Panc1 (cell line): ENCODE data around the gene MUL1. TPM values are rescaled to one million over a fixed set of nuclear protein-coding genes. Genes with fewer than 3 reads are reported as not detected.

Experiments
- ATAC-seq: fragments of 200-7000 bp; cut with Tn5 transposase; 2 replicates; pipeline ENCODE4 v1.9.1; 2020; ENCODE audit warnings: mild to moderate bottlenecking, moderate library complexity
- BruUV-seq: library from RNA; stranded (reverse); fragments of 400-500 nt; replicated peaks from 2 replicates; lab custom pipeline; 2021; lab: Mats Ljungman, UMichigan
- CTCF ChIA-PET: fragments of 300-600 bp; sonication (Branson Sonifier 250); formaldehyde crosslinking; loops from one replicate; lab custom pipeline; 2022; ENCODE audit warnings: antibody characterized with exemption; lab: Charles Lee
- POLR2A ChIA-PET: fragments of 300-600 bp; sonication (Branson Sonifier 250); formaldehyde crosslinking; loops from one replicate; lab custom pipeline; 2022; ENCODE audit warnings: antibody characterized with exemption; lab: Charles Lee
- DNase-seq: peaks from one replicate; pipeline ENCODE4 v3.0.0-alpha.2; 2010; ENCODE audit warnings: low read depth, low spot score
- H3K27ac ChIP-seq: 2 replicates; pipeline ENCODE4 v1.5.1; 2011; ENCODE audit warnings: mild to moderate bottlenecking, low read length, inconsistent platforms
- H3K27me3 ChIP-seq: fragments of 200-500 bp; sonication (Bioruptor generic); 2 replicates; pipeline ENCODE4 v1.6.0; 2014; ENCODE audit warnings: low read length, inconsistent platforms; ENCODE audit not compliant: control insufficient read depth, insufficient read depth
- H3K36me3 ChIP-seq: fragments of 200-500 bp; sonication (Bioruptor generic); 2 replicates; pipeline ENCODE4 v1.5.1; 2014; ENCODE audit warnings: inconsistent platforms, mild to moderate bottlenecking, low read length, moderate library complexity; ENCODE audit not compliant: control insufficient read depth, insufficient read depth
- H3K4me1 ChIP-seq: 2 replicates; pipeline ENCODE4 v1.5.1; 2011; ENCODE audit warnings: inconsistent platforms, mild to moderate bottlenecking, low read length, moderate library complexity; ENCODE audit not compliant: control insufficient read depth, insufficient read depth
- H3K4me3 ChIP-seq, 2 experiments: 2 replicates each; pipeline ENCODE4 v1.5.1; 2011 to 2012; ENCODE audit warnings: low read depth in 2 of 2, low read length in 2 of 2, mild to moderate bottlenecking in 2 of 2, inconsistent platforms in 1 of 2, moderate library complexity in 1 of 2
- H3K9me3 ChIP-seq: fragments of 200-500 bp; sonication (Bioruptor generic); 2 replicates; pipeline ENCODE4 v1.5.1; 2014; ENCODE audit warnings: low read depth, mild to moderate bottlenecking, inconsistent platforms, low read length, moderate library complexity; ENCODE audit not compliant: control insufficient read depth, insufficient read depth
- POLR2AphosphoS5 ChIP-seq: IDR thresholded peaks from 2 replicates; pipeline ENCODE4 v1.6.1; 2012; ENCODE audit warnings: mild to moderate bottlenecking, low read depth, low read length, moderate library complexity
- SIN3A ChIP-seq: IDR thresholded peaks from 2 replicates; pipeline ENCODE4 v1.6.1; 2012; ENCODE audit warnings: low read depth, mild to moderate bottlenecking, low read length, moderate library complexity, borderline replicate concordance; ENCODE audit not compliant: insufficient read depth
- TCF7L2 ChIP-seq: IDR thresholded peaks from 2 replicates; pipeline ENCODE4 v1.6.1; 2011; ENCODE audit warnings: mild to moderate bottlenecking, low read depth, low read length, inconsistent platforms
- in situ Hi-C: cut with HindIII; loops from 2 replicates; pipeline ENCODE4 v1.10.0; 2016; ENCODE audit warnings: low sequenced_read_pairs, low pct_unique_long_range_greater_than_20kb
- intact Hi-C: fragments of 100-400 bp; cut with micrococcal nuclease; formaldehyde crosslinking; loops from one replicate; pipeline ENCODE4 v1.10.0; 2022; ENCODE audit not compliant: unreplicated experiment
- total RNA-seq: library from RNA; stranded (reverse); gene quantifications from one replicate; pipeline ENCODE4 v1.2.1, GENCODE V29; 2021; ENCODE audit not compliant: unreplicated experiment
- TF ChIP-seq, protein P1 (sequence below): fragments of 450-650 bp; IDR thresholded peaks from 2 replicates; pipeline ENCODE4 v1.5.1; 2017; ENCODE audit warnings: mild to moderate bottlenecking
- TF ChIP-seq, protein P2 (sequence below), 2 experiments: IDR thresholded peaks; 2 replicates each; pipeline ENCODE4 v1.6.1; 2011 to 2012; ENCODE audit warnings: low read depth in 2 of 2, control low read depth in 1 of 2, low read length in 1 of 2, mild to moderate bottlenecking in 1 of 2, moderate library complexity in 1 of 2; ENCODE audit not compliant: insufficient read depth in 1 of 2

The MUL1 gene
- total RNA-seq, 1 experiment from 2014 or later, result 39.4 TPM

DNA sequence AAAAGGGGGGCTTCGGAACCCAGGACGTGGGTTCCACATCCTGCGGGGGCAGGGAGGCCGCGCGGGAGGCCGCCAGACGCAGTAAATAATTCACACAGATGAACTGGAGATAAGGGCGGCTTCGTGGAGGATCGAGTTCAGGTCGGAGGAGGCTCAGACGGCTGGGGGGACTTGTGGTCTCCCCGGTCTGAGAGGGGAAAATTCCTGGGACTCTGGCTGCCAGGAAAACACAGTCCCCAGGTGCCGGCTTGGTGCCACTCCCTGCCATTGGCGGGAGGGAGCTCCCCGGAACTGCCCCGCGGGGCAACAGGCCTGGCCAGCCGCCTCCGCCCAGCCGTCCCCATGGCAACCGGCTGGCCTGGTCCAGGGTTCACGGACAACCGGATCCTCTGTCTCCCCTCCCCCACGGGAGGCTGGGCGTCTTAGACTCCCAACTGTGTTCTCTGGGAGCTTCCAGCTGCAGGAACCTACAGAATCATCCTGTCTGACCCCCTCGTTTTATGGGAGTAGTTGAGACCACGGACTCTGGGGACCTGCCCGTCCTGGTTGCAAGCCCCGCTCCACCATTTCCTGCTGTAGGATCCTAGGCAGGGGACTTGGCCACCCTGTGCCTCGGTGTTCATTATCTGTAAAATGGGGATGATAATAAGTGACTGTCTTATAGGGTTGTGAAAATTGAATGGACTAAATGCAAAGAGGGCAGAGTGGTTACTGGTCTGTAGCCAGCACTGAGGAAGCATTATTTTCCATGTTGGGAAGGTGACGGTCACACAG, 31.5 kb downstream of the MUL1 start:
- intact Hi-C loops, result no loop called here
- H3K36me3 ChIP-seq, result no peaks in the 10 kb centered on the region
- no peaks in the 10 kb centered on the region for H3K27me3 ChIP-seq
- peak overlapping the region; percentile 4 to 41; a peak in 2 of 4 replicates for H3K4me3 ChIP-seq
- no TSS peak for BruUV-seq
- no peak overlapping the region for H3K27ac ChIP-seq
- ATAC-seq (peak; percentile 61), DNase-seq (no peak)
- no peak for TF ChIP-seq POLR2AphosphoS5
- TF ChIP-seq, protein P1, sequence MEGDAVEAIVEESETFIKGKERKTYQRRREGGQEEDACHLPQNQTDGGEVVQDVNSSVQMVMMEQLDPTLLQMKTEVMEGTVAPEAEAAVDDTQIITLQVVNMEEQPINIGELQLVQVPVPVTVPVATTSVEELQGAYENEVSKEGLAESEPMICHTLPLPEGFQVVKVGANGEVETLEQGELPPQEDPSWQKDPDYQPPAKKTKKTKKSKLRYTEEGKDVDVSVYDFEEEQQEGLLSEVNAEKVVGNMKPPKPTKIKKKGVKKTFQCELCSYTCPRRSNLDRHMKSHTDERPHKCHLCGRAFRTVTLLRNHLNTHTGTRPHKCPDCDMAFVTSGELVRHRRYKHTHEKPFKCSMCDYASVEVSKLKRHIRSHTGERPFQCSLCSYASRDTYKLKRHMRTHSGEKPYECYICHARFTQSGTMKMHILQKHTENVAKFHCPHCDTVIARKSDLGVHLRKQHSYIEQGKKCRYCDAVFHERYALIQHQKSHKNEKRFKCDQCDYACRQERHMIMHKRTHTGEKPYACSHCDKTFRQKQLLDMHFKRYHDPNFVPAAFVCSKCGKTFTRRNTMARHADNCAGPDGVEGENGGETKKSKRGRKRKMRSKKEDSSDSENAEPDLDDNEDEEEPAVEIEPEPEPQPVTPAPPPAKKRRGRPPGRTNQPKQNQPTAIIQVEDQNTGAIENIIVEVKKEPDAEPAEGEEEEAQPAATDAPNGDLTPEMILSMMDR, result no peak
- TF ChIP-seq, protein P2, sequence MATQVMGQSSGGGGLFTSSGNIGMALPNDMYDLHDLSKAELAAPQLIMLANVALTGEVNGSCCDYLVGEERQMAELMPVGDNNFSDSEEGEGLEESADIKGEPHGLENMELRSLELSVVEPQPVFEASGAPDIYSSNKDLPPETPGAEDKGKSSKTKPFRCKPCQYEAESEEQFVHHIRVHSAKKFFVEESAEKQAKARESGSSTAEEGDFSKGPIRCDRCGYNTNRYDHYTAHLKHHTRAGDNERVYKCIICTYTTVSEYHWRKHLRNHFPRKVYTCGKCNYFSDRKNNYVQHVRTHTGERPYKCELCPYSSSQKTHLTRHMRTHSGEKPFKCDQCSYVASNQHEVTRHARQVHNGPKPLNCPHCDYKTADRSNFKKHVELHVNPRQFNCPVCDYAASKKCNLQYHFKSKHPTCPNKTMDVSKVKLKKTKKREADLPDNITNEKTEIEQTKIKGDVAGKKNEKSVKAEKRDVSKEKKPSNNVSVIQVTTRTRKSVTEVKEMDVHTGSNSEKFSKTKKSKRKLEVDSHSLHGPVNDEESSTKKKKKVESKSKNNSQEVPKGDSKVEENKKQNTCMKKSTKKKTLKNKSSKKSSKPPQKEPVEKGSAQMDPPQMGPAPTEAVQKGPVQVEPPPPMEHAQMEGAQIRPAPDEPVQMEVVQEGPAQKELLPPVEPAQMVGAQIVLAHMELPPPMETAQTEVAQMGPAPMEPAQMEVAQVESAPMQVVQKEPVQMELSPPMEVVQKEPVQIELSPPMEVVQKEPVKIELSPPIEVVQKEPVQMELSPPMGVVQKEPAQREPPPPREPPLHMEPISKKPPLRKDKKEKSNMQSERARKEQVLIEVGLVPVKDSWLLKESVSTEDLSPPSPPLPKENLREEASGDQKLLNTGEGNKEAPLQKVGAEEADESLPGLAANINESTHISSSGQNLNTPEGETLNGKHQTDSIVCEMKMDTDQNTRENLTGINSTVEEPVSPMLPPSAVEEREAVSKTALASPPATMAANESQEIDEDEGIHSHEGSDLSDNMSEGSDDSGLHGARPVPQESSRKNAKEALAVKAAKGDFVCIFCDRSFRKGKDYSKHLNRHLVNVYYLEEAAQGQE (IDR thresholded peaks at IDR 0.05; ENCODE audit: insufficient read depth in 1 of 2, low read depth in 2 of 2, low read length in 1 of 2), result no peak
- TF ChIP-seq SIN3A, result no peak
- no peak for TF ChIP-seq TCF7L2
- ChIA-PET CTCF (no interaction called here), POLR2A (no interaction called here)
- no peaks in the 10 kb centered on the region for H3K9me3 ChIP-seq
- H3K4me1 ChIP-seq, result peaks cover 13% of the 10 kb centered on the region
- in situ Hi-C loops, result no loop called here

DNA sequence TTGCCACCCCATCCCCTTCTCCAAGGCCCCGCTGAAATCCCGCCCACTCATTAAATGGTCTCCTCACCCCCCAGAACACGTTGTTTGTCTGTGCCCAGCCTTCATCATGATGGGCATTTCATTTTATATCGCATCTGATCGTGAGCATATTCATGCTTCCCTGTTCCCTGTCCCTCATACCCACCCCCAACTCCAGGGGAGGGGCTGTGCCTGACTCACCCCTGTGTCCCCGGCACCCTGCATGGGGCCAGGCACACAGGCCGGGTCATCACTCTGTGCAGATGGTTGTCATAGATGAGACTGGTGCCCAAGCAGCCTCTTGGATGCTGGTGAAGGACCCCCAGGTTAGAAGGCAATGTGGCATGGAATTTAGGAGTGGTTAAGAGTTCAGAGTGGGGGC, 33.0 kb downstream of the MUL1 start:
- DNase-seq (no peak), ATAC-seq (no peak)
- TF ChIP-seq, protein P2 (IDR thresholded peaks at IDR 0.05; ENCODE audit: insufficient read depth in 1 of 2, low read depth in 2 of 2, low read length in 1 of 2), result no peak
- no peak for TF ChIP-seq TCF7L2
- TF ChIP-seq, protein P1, result no peak
- TF ChIP-seq POLR2AphosphoS5, result no peak
- TF ChIP-seq SIN3A, result no peak
- in situ Hi-C loops (no loop called here), intact Hi-C loops (no loop called here)
- H3K4me3 ChIP-seq, result no peak overlapping the region
- no peaks in the 10 kb centered on the region for H3K36me3 ChIP-seq
- ChIA-PET POLR2A (no interaction called here), CTCF (no interaction called here)
- peaks cover 2% of the 10 kb centered on the region; the same call in 1 of the 2 replicates for H3K27me3 ChIP-seq
- no peak overlapping the region for H3K27ac ChIP-seq
- H3K9me3 ChIP-seq, result no peaks in the 10 kb centered on the region
- H3K4me1 ChIP-seq, result peaks cover 17% of the 10 kb centered on the region
- no TSS peak for BruUV-seq
